Measurements from ENCODE around the gene TRAK2.

DNA sequence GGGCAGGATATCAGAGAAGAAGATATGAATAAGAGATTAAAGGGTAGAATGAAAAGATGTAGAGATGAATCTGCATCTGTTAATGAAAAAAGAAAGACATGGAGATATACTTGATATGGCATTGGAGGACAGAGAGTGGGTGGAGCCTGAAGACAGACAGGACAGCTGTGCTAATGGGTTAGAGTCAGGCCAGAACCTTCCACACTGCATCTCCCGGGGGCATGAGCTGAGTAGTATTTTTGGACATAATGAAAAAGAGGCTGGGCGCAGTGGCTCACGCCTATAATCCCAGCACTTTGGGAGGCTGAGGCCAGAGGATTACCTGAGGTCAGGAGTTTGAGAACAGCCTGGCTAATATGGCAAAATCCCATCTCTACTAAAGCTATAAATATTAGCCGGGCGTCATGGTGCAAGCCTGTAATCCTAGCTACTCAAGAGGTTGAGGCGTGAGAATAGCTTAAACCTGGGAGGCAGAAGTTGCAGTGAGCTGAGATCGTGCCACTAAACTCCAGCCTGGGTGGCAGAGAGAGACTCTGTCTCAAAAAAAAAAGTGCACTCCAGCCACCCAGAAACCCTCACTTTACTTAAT is 105.5 kb downstream of the TRAK2 start:
- TF ChIP-seq, protein P1, sequence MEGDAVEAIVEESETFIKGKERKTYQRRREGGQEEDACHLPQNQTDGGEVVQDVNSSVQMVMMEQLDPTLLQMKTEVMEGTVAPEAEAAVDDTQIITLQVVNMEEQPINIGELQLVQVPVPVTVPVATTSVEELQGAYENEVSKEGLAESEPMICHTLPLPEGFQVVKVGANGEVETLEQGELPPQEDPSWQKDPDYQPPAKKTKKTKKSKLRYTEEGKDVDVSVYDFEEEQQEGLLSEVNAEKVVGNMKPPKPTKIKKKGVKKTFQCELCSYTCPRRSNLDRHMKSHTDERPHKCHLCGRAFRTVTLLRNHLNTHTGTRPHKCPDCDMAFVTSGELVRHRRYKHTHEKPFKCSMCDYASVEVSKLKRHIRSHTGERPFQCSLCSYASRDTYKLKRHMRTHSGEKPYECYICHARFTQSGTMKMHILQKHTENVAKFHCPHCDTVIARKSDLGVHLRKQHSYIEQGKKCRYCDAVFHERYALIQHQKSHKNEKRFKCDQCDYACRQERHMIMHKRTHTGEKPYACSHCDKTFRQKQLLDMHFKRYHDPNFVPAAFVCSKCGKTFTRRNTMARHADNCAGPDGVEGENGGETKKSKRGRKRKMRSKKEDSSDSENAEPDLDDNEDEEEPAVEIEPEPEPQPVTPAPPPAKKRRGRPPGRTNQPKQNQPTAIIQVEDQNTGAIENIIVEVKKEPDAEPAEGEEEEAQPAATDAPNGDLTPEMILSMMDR (IDR thresholded peaks at IDR 0.05), result no peak
- no peak for TF ChIP-seq POLR2A (IDR thresholded peaks at IDR 0.05)

All from tibial nerve (tissue), 3 donors.